GM18907 (cell line): ENCODE data around the gene TMEM74B.
"Not testable (repeated sequence)": the region's sequence is repeated elsewhere in the genome, so short reads cannot be mapped to it uniquely, and the experiment has no call there.

Experiments used
- ATAC-seq: cut with Tn5 transposase; IDR thresholded peaks from one replicate; pipeline ENCODE4 v1.9.1; 2021; ENCODE audit warnings: mild to moderate bottlenecking, moderate library complexity; ENCODE audit not compliant: unreplicated experiment

TMEM74B gene

GRCh38 chr20:1184638-1185315 is at the start of gene TMEM74B:
TSS of gene TMEM74B (minus strand) at chr20:1184981. CDS start at chr20:1183801, 1,180 bp downstream.
- ATAC-seq = no peak

DNA sequence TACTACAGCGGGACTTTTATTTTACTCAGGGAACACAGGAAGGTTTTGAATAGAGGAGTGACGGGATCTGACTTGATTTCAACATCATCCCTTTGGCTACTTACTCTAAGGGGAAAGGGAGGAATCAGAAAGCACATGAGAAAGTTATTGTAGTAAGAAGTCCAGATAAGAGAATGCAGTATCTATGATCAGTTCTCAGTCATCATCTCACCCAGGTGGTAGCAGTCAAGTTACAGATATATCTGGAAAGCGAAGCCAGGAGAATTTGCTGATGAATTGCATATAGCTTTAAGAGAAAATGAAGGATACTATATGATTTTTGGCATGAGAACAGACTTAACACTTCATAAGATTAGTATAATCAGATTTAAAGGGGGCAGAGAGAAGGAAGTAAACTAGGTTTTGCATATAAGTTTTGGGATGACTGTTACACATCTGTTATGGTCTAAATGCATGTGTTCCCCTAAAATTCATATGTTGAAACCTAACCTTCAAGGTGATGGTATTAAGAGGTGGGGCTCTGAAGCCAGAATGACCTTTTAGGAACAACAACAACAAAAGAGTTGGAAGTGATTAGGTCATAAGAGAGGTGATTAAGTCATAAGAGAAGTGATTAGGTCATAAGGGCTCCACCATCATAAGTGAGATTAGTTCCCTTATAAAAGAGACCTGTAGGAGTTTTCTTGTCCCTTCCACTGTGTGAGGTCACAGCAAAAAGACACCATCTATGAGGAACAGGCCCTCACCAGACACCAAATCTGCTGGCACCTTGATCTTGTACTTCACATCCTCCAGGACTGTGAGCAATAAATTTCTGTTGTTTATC is 47.7 kb upstream of the TMEM74B start:
- ATAC-seq = peak; percentile 50

- ATAC-seq = no peak
Measured at GRCh38 chr20:1229541-1229940, 44.8 kb upstream of the TMEM74B start.

GRCh38 chr20:1225783-1226654 is 41.2 kb upstream of the TMEM74B start, which contains the start of gene RAD21L1:
TSS of gene RAD21L1 (plus strand) at chr20:1226044. CDS start at chr20:1228454, 2,410 bp downstream.
- ATAC-seq = no peak

DNA sequence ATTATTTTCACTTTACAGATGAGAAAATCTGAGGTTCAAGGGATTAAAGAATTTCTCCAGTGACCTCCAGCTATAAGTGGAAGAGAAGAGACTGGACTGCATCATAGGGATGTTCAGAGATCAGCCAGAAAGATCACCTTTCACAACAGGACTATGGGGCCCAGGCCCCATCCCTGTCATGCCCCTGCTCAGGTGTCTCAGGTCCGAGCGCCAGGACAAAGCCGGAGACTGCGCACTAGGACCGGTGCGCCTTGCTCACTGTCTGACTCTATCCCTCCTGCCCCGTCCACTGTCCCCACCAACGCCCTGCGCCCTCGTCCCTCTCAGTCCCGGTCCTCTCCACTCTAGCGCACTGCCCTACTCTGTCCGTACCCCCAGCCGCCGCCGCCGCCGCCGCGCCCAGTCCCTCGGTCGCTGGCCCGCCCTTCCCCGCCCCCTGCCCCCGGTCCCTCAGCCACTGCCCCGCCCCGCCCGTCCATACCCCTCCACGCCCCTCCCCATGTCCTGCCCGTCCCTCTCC is 40.5 kb upstream of the TMEM74B start:
- no peak for ATAC-seq

- no peak for ATAC-seq
Measured at GRCh38 chr20:1224205-1224890, 39.6 kb upstream of the TMEM74B start.

DNA sequence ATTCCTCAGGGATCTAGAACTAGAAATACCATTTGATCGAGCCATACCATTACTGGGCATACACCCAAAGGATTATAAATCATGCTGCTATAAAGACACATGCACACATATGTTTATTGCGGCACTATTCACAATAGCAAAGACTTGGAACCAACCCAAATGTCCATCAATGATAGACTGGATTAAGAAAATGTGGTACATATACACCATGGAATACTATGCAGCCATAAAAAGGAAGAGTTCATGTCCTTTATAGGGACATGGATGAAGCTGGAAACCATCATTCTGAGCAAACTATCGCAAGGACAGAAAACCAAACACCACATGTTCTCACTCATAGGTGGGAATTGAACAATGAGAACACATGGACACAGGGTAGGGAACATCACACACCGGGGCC is 38.0 kb upstream of the TMEM74B start:
- not testable (repeated sequence) for ATAC-seq

DNA sequence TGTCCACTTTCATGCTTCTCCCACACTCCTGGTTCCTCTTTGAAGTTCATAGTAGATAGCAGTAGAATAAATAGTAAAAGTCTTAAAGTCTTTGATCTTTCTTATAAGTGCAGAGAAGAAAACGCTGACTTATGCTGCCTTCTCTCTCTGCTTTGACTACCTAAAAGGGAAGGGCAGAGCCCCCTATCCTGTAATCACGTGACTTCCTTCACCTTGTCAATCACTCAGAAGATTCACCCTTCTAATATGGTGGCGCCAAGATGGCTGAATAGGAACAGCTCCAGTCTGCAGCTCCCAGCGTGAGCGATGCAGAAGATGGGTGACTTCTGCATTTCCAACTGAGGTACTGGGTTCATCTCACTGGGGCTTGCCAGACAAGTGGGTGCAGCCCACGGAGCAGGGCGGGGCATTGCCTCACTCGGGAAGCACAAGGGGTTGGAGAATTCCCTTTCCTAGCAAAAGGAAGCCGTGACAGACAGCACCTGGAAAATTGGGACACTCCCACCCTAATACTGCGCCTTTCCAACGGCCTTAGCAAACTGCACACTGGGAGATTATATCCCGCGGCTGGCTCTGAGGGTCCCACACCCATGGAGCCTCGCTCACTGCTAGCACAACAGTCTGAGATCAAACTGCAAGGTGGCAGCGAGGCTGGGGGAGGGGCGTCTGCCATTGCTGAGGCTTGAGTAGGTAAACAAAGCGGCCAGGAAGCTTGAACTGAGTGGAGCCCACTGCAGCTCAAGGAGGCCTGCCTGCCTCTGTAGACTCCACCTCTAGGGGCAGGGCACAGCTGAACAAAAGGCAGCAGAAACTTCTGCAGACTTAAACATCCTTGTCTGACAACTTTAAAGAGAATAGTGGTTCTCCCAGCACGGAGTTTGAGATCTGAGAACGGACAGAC is 32.0 kb upstream of the TMEM74B start:
- not testable (repeated sequence) for ATAC-seq

DNA sequence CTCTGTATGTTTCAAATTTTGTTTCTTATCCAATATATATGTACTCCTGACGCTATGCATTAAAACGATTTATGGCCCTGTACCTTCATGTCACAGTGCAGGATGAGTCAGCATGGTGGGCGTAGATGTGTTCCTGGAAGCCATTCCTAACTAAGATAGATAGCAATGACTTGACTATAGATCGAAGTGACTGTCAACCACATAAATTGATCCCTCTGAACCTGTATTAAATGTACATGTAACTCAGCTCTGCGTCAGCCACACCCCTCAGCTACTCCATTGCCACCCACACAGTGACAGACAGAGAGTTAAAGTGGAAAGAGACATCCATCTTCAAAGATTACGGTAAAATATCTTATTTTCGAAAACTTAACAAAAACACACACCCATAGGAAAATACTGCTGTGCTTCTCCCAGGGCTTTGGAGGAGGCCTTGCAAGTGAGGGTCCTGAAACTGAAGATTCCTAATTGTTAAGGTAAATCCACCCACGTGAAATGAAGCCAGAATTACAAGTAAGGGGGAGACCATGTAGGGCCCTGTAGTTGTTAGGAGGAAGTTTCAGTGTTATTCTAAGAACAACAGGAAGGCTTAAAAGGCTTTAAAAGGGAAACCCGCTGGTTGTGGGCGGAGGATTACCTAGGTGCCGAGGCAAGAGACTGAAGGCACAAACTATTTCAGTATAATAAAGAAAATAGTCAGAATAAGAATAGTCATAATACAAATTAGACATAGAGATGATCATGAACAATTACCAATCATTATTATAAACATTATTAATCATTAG is 30.8 kb upstream of the TMEM74B start:
- ATAC-seq = no peak

- ATAC-seq = no peak
Measured at GRCh38 chr20:1214838-1215261, 30.1 kb upstream of the TMEM74B start.

DNA sequence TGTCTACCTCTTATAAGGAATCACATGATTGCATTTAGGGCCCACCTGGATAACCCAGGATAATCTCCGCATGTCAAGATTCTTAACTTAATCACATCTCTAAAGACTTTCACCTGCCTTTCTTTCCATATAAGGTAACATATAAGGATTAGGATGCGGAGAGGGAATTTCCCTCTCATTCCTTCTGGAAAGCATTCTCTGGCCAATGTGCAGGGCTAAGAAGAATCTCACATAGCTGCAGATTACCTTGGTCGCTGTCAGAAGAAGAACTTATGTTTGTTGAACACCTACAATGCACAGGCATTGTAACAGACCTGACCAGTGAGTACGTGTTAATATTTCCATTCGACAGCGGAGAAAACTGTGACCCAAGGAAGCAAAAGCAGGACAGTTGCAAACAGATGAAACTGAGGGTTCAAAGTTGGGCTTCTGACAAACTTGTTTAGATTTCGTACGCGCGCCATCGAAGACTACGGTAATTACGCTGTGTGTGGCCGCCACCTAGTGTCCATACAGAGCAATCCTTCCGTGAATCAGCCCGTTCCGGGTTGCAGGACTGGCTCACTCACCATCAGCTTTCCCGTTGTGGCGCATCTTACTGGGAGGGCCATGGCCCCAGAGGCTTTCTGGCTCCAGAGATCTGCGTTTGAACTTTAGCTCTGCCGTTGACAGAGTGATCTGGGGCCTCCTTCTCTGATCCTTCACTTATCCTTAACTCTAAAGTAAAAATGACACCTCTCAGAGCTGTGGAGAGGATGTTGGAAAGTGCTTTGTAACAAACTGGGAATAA is 28.0 kb upstream of the TMEM74B start:
- peak; percentile 58 for ATAC-seq

- ATAC-seq = no peak
Measured at GRCh38 chr20:1212023-1212422, 27.2 kb upstream of the TMEM74B start.

DNA sequence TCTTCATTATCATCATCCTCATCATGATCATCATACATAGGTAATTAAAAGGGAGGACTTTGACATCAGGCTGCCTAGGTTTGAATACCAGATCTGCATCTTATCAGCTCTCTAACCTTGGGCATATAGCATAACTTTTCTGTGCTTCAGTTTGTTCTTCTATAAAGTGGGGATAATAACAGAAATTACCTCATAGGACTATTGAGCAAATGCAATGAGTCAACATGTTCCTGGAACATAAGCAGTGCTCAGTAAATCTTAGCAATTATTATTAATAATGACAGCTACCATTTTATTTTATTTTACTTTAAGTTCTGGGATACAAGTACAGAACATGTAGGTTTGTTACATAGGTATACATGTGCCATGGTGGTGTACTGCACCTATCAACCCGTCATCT is 25.7 kb upstream of the TMEM74B start:
- ATAC-seq = no peak

- no peak for ATAC-seq
Measured at GRCh38 chr20:1209447-1210387, 24.9 kb upstream of the TMEM74B start.

DNA sequence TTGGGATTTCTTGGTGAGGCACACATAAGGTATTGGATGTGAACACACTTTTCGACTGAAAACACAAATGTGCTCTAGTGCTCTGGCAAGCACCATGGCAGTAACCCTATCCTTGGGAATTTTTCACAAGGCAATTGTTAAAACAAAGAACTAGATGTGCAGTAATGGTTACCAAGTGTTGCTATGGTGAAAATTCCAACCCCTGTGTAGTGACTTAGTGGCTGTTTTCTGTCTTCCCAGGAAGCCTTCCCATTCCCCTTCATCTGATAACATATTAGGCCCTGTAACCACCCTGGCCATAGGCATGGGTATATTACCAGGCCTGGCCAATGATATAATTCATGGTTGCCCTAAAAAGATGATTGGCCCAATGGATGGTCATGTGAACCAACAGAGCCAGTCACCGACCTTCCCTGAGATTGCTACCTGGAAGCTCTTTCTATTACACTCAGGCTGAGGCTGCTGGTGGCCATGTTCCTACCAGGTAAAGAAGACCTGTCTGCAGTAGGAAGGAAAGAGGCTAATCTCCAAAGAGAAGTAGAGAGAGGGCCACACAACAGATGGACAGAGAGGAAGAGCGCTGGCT is 22.6 kb upstream of the TMEM74B start:
- no peak for ATAC-seq
